ENCODE results near the gene TWF2.

The TWF2 gene

DNA sequence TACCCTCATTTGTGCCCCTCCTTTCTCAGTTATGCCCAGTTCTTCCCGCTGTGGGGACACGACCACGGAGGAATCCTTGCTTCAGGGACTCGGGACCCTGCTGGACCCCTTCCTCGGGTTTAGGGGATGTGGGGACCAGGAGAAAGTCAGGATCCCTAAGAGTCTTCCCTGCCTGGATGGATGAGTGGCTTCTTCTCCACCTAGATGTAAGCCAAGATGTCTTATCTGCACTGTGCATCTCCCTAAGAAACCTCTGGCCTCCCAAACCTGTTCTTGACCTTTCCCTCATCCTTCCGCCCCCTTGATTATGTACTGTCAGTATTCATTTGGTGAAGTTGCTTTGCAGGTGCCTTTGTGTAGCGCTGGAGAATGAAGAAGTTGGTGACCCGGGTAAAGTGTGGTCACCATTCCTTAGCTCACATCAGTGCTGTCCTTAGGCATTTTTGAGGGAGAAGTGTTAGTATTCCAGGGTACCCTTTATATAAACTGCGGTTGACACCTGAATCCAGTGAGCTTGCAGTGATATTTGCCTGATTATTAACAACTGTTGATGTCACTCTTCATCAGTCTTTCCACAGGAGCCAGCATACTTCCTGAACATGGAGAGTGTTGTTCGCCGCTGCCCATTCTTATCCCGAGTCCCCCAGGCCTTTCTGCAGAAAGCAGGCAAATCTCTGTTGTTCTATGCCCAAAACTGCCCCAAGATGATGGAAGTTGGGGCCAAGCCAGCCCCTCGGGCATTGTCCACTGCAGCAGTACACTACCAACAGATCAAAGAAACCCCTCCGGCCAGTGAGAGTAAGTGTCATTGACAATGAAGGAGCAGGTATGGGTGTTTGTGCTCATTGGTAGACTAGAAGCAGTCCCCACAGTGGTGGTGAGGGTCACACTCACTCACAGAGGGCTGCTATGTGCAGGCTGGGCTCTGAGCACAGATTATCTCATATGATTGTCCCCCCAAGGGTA lies 40.0 kb downstream of the TWF2 start:
- no peak for TF ChIP-seq GATA3 (IDR thresholded peaks at IDR 0.05; ENCODE audit: low read depth, low read length)
- peak; percentile 35; the same call in 1 of the 2 replicates for TF ChIP-seq GATA2 (IDR thresholded peaks at IDR 0.05; ENCODE audit: low read depth, low read length)

DNA sequence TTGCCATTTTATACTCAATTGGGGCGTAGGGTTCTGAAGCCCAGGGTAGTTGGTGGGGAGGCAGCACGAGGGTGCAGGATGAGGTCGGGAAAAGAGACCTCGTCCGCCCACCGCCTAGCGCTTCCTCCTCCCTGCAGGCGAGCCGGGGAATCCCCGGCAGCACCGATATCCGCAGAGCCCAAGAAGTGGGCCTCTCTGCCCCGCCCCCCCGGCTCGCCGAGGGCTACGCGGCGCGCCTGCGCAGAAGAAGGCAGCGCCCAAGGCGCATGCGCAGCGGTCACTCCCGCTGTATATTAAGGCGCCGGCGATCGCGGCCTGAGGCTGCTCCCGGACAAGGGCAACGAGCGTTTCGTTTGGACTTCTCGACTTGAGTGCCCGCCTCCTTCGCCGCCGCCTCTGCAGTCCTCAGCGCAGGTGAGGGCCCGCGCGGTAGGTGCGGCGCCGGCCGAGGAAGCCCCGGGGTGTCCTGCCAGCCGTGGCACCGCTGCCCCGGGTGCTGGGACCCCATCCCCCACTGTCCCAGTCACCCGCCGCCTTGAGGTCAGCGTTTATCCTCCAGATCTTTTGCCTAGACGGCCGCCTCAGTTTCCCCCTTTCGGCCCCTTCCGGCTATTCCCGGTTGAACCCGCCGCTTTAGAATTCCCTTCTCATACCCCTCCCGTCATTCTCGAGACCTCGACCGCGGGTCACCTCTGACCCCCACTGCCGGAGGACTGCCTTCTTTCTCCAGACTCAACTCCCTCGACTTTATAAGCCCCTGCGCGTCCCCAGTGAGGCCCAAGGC lies 40.9 kb downstream of the TWF2 start, which contains the start of gene ALAS1:
TSS of gene ALAS1 (plus strand) at position 319 of the 784 bp plus-strand sequence. CDS start 1,082 bp downstream, outside the sequence.
- TF ChIP-seq GATA2 (IDR thresholded peaks at IDR 0.05; ENCODE audit: low read depth, low read length) (no peak), GATA3 (IDR thresholded peaks at IDR 0.05; ENCODE audit: low read depth, low read length) (no peak)

DNA sequence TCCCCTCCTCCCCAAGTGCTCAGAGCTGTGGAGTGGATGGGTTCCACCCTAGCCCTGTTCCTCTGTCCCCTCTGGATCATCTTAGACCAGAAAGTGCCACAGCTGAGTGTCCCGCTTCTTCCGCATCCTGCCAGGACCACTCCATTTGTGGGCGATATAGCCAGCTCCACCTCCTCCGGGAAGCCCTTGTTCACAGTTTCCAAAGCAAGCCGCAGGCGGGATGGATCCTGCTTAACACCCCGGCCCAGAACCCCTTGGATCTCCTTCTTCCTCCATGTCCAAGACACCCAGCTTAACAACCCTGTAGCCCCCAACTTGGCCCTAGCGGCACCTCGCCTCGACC lies 41.5 kb downstream of the TWF2 start:
- TF ChIP-seq GATA2 (IDR thresholded peaks at IDR 0.05; ENCODE audit: low read depth, low read length) (no peak), GATA3 (IDR thresholded peaks at IDR 0.05; ENCODE audit: low read depth, low read length) (no peak)

DNA sequence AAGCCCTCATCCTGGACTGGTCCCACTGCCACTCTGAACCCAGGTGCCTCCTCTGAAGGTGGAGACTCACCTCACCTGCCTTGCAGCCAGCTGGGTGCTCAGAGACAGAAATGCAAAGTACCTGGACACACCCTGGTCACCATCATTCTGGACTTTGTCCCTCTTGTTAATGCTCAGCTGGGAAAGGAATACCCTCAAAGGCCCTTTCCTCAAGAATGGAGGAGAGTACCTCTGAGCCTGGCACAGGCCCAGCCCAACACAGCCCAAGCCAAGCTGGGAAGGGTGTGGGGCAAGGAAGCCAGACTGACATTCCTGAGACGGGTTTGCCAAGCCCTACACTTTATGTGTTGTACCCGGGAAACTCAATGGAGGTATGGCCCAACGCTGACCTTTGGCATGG lies 42.0 kb downstream of the TWF2 start:
- TF ChIP-seq GATA3 (IDR thresholded peaks at IDR 0.05; ENCODE audit: low read depth, low read length) = no peak
- no peak for TF ChIP-seq GATA2 (IDR thresholded peaks at IDR 0.05; ENCODE audit: low read depth, low read length)

DNA sequence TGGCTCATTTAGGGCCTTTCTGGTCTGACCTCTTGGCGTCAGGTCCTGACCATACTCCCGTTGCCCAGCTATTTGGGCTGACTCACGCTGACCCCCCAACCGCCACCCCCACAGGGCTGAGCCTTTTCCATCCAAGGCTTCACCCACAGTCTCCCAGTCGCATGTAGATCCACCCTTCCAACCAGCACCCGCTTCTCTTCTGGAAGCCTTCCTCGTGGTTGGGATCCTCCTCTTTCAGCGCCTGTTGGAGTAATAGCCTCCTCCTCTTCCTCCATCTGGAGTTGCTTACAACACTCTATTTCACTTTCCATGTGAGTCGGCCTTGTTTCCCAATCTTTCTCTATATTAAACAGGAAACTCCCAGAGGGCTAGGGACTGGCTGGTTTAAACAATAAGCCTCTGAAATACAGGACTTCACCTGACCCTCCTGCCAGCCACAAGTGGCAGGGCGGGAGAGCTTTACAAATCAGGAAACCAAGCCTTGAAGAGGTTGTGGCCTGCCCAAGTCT lies 43.1 kb downstream of the TWF2 start:
- TF ChIP-seq GATA3 (IDR thresholded peaks at IDR 0.05; ENCODE audit: low read depth, low read length) (no peak), GATA2 (IDR thresholded peaks at IDR 0.05; ENCODE audit: low read depth, low read length) (no peak)

DNA sequence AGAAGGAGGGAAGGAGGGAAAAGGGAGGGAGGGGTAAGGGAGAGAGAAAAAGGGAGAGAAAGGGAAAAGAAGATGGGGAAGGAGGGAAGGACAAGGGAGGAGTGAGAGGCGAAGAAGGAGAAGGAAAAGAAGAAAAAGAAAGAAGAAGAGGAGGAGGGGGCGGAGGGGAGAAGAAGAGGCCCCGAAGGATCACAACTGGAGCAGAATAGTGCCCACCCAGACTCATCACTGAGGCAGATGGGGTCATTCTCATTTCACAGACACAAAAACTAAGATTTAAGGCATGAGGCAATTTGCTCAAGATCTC lies 43.7 kb downstream of the TWF2 start:
- TF ChIP-seq GATA3 (IDR thresholded peaks at IDR 0.05; ENCODE audit: low read depth, low read length) = no peak
- no peak for TF ChIP-seq GATA2 (IDR thresholded peaks at IDR 0.05; ENCODE audit: low read depth, low read length)

DNA sequence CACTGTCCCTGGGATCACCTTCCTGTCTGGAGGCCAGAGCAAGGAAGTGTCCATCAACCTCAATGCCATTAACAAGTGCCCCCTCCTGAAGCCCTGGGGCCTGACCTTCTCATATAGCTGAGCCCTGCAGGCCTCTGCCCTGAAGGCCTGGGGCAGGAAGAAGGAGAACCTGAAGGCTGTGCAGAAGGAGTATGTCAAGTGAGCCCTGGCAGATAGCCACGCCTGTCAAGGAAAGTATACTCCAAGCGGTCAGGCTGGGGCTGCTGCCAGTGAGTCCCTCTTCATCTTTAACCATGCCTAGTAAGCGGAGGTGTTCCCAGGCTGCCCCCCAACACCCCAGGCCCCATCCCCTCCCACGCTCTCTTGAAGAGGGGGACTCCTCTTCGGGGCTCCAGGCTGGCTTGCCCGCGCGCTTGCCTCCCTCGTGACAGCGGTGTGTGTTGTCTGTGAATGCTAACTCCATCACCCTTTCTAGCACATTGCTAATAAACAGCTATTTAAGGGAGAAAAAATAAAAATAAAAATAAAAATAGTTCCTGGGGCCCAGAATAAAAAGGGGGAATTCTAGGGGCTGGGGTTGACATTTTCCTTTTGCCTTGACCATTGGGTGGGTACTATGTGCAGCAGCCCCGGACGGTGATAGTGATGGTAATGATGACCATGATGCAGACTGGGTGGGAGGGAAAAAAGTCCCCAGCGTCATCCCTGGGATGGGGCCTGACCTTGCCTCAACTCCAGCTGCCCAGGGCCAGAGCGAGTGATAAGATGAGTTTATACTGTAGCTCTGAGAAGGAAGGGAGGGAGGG lies 44.3 kb downstream of the TWF2 start:
- no peak for TF ChIP-seq GATA2 (IDR thresholded peaks at IDR 0.05; ENCODE audit: low read depth, low read length)

DNA sequence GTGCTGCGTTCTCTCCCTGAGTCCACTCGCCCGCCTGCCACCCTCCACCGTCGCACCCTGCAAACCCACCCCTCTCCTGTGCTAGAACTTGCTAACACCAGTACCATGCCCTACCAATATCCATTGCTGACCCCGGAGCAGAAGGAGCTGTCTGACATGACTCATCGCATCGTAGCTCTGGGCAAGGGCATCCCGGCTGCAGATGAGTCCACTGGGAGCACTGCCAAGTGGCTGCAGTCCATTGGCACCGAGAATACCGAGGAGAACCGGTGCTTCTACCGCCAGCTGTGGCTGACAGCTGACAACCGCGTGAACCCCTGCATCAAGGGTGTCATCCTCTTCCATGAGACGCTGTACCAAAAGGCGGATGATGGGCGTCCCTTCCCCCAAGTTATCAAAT lies 45.9 kb downstream of the TWF2 start:
- TF ChIP-seq GATA3 (IDR thresholded peaks at IDR 0.05; ENCODE audit: low read depth, low read length) = no peak

DNA sequence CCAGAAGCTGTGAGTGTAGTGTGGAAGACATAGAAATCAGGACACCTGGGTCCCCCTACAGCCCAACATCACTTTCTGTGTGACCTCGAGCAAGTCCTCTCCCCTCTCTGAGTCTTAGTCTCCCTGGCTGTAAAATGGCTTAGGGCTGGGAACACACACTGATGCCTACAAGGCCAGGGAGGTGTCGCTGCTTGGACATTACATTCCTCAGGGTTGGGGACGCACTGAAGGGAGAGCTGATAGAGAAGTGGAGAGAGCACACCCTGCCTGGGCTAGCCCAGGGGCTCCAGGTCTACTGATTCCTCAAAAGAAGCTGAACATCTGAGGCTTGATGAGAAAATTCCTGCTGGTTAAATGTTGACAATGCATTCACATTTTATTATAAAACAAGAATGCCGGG lies 47.3 kb downstream of the TWF2 start:
- TF ChIP-seq GATA3 (IDR thresholded peaks at IDR 0.05; ENCODE audit: low read depth, low read length) (no peak), GATA2 (IDR thresholded peaks at IDR 0.05; ENCODE audit: low read depth, low read length) (no peak)

DNA sequence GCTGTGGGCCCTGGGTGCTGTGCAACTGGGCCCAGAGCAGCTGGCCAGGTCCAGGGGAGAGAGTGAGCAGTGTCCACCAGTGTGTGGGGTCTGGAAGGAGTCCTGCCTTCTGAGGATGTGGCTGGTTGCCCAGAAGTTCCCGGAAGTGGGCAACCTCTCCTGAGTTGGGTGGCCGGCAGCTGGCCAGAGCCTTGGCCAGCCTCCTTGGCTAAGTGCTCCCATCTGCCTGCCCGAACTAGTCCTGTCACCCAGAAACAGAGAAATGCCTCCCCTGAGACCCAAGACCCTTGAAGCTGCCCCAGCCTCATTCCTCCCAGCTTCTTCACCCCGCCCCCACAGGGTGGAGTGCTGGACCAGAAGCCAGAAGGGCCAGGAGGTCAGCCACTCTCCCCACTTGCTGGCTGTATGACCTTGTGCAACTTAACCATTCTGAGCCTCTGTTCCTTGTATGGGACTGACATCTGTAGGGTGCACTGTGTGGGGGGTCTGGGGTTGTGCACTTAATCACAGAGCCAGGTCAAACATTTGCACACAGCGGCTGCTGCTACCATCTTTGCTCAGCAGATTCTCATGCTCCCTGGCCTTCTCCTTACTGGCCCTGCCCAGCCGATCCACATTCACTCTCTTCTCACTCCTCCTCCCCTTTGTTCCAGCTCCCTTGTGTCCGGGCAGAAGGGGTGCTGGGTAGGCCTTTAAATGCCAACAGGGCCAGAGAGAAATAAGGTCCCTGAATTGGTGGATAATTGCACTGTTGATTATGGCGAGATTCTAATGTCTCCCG lies 48.5 kb downstream of the TWF2 start:
- no peak for TF ChIP-seq GATA2 (IDR thresholded peaks at IDR 0.05; ENCODE audit: low read depth, low read length)
- no peak for TF ChIP-seq GATA3 (IDR thresholded peaks at IDR 0.05; ENCODE audit: low read depth, low read length)

DNA sequence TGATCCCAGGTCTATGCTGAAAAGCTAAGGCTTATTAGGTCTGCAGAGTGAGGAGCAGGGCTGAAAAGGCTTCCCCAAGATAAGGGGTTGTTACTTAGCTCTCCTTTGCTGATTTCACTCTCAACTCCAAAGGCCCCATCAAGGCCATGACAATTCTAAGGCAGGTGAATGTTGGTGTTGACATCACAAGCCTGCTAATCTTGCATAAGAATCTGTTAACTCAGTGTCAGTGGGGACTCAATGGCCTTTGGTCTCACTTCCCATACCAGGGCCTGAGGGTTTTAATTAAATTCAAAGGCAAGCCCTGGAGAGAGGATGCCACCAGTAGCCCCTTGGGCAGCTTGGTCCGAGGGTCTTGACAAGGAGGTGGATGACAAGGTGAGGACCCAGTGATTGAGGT lies 50.4 kb downstream of the TWF2 start:
- TF ChIP-seq GATA3 (IDR thresholded peaks at IDR 0.05; ENCODE audit: low read depth, low read length) (no peak), GATA2 (IDR thresholded peaks at IDR 0.05; ENCODE audit: low read depth, low read length) (no peak)

DNA sequence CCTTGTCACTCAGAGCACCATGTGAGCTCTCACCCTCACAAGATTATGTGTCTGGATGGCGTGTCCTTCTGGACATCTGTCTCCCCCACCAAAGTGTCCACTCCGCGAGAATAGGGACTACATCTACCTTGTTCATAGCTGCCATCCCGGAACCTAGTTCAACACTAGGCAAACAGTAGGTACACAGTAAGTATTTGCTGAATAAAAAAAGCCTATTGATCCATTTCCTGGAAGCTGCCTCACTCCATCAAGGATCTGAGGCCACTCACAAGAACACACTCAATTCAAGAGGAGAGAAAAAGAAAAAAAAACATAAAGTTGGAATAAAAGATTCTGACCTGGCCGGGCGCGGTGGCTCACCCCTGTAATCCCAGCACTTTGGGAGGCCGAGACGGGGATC lies 52.2 kb downstream of the TWF2 start:
- TF ChIP-seq GATA3 (IDR thresholded peaks at IDR 0.05; ENCODE audit: low read depth, low read length) = no peak
- no peak for TF ChIP-seq GATA2 (IDR thresholded peaks at IDR 0.05; ENCODE audit: low read depth, low read length)

DNA sequence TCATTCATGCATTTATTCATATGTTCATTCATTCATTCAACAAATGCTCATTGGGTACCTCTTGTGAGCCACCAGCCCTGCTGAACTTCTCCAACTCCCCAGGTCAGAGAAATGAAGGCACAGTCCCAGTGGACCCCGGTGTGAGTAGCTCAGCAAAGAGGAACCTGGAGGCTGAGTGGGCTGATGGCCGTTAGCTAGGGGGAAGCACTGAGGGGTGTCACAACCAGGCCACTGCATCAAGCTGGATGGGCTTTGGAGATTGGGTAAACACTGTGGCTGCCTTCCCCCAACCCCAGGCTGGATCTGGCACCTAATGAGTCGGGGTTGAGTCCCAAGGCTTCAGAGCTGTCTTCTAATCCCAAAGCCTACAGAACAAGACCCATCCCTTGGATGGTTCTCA lies 53.1 kb downstream of the TWF2 start:
- TF ChIP-seq GATA3 (IDR thresholded peaks at IDR 0.05; ENCODE audit: low read depth, low read length) = no peak
